ENCODE results near the gene C6orf120. TPM values are rescaled to one million over a fixed set of nuclear protein-coding genes. Genes with fewer than 3 reads are reported as not detected.

C6orf120 gene
- total RNA-seq, 4 donors from 2014 or later, result 25.3 to 35.6 (median 31.2) TPM

DNA sequence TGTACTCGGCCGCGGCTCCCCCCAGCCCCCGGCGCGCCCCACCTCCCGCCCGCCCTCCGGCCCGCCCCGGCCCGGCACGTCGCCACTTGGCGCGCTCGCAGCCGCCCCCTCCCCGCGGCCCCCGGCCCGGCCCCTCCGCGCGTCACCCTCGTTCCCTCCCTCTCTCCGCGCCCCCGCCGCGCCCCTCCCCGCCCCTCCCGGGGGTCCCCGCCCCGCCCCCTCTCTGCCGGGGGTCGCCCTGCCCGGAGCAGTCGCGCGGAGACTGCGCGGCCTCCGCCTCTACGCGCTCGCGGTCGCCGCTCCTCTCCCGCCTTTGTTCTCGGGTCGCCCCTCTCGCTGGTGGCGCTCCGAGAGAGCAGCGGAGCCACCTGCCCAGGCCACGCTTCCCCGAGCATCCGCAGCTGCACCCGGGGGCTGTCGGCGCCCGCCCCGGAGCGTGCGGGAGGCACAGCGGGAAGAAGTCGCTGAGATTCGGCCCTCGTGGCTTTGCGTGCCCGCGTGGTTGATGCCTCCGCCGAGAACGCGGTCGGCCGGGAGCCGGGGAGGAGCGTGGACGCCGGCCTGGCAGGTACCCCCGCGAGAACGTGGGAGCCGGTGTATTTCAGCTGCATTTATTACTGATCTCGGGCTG is 22.7 kb downstream of the C6orf120 start, which contains the start of gene PHF10:
PHF10 (minus strand) TSS at position 7 of the 631 bp plus-strand sequence. CDS start 569 bp downstream, outside the sequence.
- WGBS, result 0% methylated on average over 10 of the region's 89 CpGs
- intact Hi-C loops (cut with DNase I), result loop anchor here (2.0 kb wide), 1 partner anchor 26 kb away; the partner anchor contains the start of genes DYNLT2 and ERMARD
- H3K36me3 ChIP-seq, result no peaks in the 10 kb centered on the region
- H3K27ac ChIP-seq (replicated peaks in 1 of 4), result peak within 1 kb of the TSS; percentile 94 to 98 (median 96)
- peak; percentile 92 for DNase-seq (ENCODE audit: extremely low spot score)
- no peaks in the 10 kb centered on the region for H3K9me3 ChIP-seq
- peaks cover 26 to 43% (median 33%) of the 10 kb centered on the region in 4 donors for H3K4me1 ChIP-seq
- H3K27me3 ChIP-seq, result no peaks in the 10 kb centered on the region
- TF ChIP-seq POLR2A (IDR thresholded peaks at IDR 0.05; ENCODE audit: low read depth) (no peak), POLR2AphosphoS5 (IDR thresholded peaks at IDR 0.05) (peak in 1 of 2 donors; percentile 4), EP300 (IDR thresholded peaks at IDR 0.05) (no peak)
- TF ChIP-seq, protein P1, sequence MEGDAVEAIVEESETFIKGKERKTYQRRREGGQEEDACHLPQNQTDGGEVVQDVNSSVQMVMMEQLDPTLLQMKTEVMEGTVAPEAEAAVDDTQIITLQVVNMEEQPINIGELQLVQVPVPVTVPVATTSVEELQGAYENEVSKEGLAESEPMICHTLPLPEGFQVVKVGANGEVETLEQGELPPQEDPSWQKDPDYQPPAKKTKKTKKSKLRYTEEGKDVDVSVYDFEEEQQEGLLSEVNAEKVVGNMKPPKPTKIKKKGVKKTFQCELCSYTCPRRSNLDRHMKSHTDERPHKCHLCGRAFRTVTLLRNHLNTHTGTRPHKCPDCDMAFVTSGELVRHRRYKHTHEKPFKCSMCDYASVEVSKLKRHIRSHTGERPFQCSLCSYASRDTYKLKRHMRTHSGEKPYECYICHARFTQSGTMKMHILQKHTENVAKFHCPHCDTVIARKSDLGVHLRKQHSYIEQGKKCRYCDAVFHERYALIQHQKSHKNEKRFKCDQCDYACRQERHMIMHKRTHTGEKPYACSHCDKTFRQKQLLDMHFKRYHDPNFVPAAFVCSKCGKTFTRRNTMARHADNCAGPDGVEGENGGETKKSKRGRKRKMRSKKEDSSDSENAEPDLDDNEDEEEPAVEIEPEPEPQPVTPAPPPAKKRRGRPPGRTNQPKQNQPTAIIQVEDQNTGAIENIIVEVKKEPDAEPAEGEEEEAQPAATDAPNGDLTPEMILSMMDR (IDR thresholded peaks at IDR 0.05), result no peak
- H3K4me3 ChIP-seq, result peak within 1 kb of the TSS; percentile 67 to 93 (median 86)

DNA sequence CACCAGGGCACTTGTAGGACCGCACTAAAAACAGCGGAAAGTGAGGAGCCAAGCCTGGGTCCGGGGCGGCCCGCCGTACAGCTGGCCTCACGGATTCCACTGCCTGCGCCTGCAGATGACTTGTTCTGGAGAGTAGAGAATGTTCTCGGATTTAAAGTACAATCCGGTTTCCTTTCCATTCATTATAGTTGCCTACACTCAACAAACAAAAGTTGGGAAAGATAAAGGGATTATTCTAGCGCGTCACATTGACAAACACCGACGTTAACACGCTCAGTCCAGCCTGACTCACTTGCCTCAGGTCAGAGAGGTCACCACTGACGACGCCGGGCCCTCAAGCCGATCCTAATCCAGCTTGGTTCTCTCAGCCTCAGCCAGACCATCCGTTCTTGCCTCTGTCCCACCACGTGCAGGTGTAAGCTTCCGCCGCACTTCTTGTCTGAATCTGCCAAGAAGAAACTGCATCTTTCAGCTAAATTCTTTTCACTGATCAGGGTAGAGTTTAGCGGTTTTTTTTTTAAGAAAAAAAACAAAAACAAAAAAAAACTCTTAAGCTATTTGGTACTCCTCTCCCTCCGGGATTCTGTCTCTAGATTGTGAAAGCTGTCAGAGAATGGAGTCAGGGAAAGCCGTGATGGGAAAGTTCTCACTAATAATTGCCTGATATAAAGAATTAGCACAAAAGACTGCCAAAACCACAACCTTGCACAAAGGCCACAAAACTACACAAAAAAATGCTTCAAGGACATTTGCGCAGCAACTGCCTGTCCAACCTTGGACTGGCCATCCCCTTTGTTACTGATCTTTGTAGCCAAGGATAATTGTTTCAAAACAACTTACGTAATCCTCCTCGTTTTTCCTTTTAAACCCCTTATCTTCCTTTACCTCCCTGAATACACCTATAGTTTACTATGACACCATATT is 23.5 kb downstream of the C6orf120 start:
- intact Hi-C loops (cut with DNase I), result loop anchor here (2.0 kb wide), 1 partner anchor 25 kb away; the partner anchor contains the start of genes DYNLT2 and ERMARD
- Histone ChIP-seq H3K27me3 (no peaks in the 10 kb centered on the region), H3K36me3 (no peaks in the 10 kb centered on the region), H3K4me3 (peak overlapping the region; percentile 67 to 93 (median 86)), H3K9me3 (no peaks in the 10 kb centered on the region), H3K27ac (replicated peaks in 1 of 4) (peak overlapping the region; percentile 94 to 98 (median 96)), H3K4me1 (peaks cover 26 to 36% (median 32%) of the 10 kb centered on the region in 4 donors)
- 31% methylated on average over 29 of the region's 29 CpGs for WGBS
- no peak for TF ChIP-seq POLR2A (IDR thresholded peaks at IDR 0.05; ENCODE audit: low read depth)
- peak; percentile 46 to 73 for TF ChIP-seq POLR2AphosphoS5 (IDR thresholded peaks at IDR 0.05)
- peak; percentile 92 for DNase-seq (ENCODE audit: extremely low spot score)

DNA sequence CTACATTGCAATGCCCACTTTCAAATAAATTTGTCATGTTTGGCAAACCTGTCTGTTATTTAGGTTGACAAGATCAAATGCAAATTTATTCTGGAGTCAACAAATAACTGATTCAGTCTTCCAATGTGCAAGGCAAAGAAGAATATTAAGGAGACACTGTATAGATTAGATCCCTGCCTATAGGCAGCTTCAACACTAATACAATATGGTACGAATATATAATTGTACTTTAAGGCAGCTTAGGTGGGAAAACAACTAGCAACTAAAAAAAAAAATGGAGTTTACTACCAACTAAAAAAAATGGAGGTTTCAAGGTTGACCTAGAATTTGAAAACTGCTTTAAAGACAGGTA is 24.1 kb downstream of the C6orf120 start:
- peak overlapping the region in 2 of 4 donors; percentile 97 to 98 for H3K27ac ChIP-seq (replicated peaks in 1 of 4)
- H3K9me3 ChIP-seq, result no peaks in the 10 kb centered on the region
- no peak for DNase-seq (ENCODE audit: extremely low spot score)
- no peaks in the 10 kb centered on the region for H3K27me3 ChIP-seq
- 100% methylated on average over 1 of the region's 1 CpG for WGBS
- intact Hi-C loops (cut with DNase I), result no loop called here
- no peaks in the 10 kb centered on the region for H3K36me3 ChIP-seq
- no peak overlapping the region for H3K4me3 ChIP-seq
- TF ChIP-seq, protein P1 (IDR thresholded peaks at IDR 0.05), result no peak
- TF ChIP-seq EP300 (IDR thresholded peaks at IDR 0.05) (no peak), POLR2AphosphoS5 (IDR thresholded peaks at IDR 0.05) (no peak), POLR2A (IDR thresholded peaks at IDR 0.05; ENCODE audit: low read depth) (no peak)
- H3K4me1 ChIP-seq, result peaks cover 22 to 31% (median 29%) of the 10 kb centered on the region in 4 donors

DNA sequence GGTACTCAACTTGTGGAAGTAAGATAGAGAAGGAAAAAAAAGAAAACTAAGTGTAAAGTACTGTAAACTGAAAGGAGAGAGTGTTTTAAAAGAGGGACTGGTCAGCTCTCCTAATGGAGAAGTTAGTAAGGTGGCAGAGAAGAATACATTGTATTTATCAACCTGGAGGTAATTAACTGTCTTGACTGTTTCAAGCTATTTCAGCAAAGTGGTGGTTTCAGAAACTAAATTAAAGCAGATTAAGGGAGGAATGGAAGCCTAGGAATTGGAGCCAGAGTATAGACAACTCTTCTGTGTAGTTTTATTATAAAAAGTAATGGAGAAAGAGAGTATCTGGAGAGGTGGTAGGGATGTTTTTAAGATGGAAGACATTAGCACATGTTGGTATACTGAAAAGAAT is 25.0 kb downstream of the C6orf120 start:
- no peaks in the 10 kb centered on the region for H3K9me3 ChIP-seq
- H3K36me3 ChIP-seq, result no peaks in the 10 kb centered on the region
- H3K27ac ChIP-seq (replicated peaks in 1 of 4), result no peak overlapping the region
- TF ChIP-seq POLR2AphosphoS5 (IDR thresholded peaks at IDR 0.05), result no peak
- TF ChIP-seq EP300 (IDR thresholded peaks at IDR 0.05), result no peak
- intact Hi-C loops (cut with DNase I), result no loop called here
- H3K27me3 ChIP-seq, result no peaks in the 10 kb centered on the region
- H3K4me1 ChIP-seq, result peaks cover 13 to 21% (median 20%) of the 10 kb centered on the region in 4 donors
- H3K4me3 ChIP-seq, result no peak overlapping the region
- no peak for DNase-seq (ENCODE audit: extremely low spot score)

DNA sequence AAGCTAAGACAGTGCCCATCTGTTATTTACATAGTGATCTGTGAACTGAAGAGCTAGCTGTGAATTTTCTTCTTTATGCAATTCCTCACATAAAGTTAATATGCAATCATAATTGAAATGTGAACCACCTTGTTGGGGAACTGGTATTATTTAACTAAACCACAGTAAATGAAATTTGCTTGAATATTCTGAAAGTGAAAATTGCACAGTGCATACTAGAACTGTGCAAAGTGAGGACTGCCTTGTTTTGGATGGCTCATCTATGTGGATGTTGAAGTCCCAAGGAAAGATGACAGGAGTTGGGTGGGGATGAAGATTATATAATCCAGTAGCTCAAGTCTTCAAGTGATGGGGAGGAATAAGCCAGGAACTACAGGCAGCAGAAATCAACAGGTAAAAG is 28.0 kb downstream of the C6orf120 start:
- DNase-seq (ENCODE audit: extremely low spot score), result no peak
- H3K4me1 ChIP-seq, result peaks cover 1 to 9% (median 8%) of the 10 kb centered on the region in 4 donors
- H3K27ac ChIP-seq (replicated peaks in 1 of 4), result no peak overlapping the region
- no peak overlapping the region for H3K4me3 ChIP-seq
- TF ChIP-seq, protein P1 (IDR thresholded peaks at IDR 0.05), result no peak
- TF ChIP-seq POLR2AphosphoS5 (IDR thresholded peaks at IDR 0.05) (no peak), EP300 (IDR thresholded peaks at IDR 0.05) (no peak), POLR2A (IDR thresholded peaks at IDR 0.05; ENCODE audit: low read depth) (no peak)
- H3K9me3 ChIP-seq, result no peaks in the 10 kb centered on the region
- intact Hi-C loops (cut with DNase I), result no loop called here
- H3K27me3 ChIP-seq, result no peaks in the 10 kb centered on the region
- H3K36me3 ChIP-seq, result no peaks in the 10 kb centered on the region

All from esophagus muscularis mucosa (tissue), 4 donors.